OCI-LY3 (cell line): Measurements from ENCODE around the gene B3GNT9.

Source experiments
- H2AFZ ChIP-seq: fragments of 200-600, 300-600 bp; shearing (Covaris generic); 2 replicates; pipeline ENCODE4 v1.6.0; 2014; ENCODE audit warnings: antibody characterized with exemption, low read depth, low read length
- H3K27ac ChIP-seq: fragments of 200-600, 300-600 bp; sonication (generic); 2 replicates; pipeline ENCODE4 v1.5.1; 2014; ENCODE audit warnings: mild to moderate bottlenecking, low read length, moderate library complexity, mixed read lengths
- H3K27me3 ChIP-seq: fragments of 200-600, 300-600 bp; sonication (generic); 2 replicates; pipeline ENCODE4 v1.6.1; 2014; ENCODE audit warnings: low read depth, low read length, mixed read lengths
- H3K36me3 ChIP-seq: fragments of 200-600, 300-600 bp; sonication (generic); replicated peaks from 2 replicates; pipeline ENCODE3; 2014; ENCODE audit warnings: low read depth, low read length, mixed read lengths
- H3K4me1 ChIP-seq: fragments of 300-600, 200-600 bp; sonication (generic); 2 replicates; pipeline ENCODE4 v1.6.1; 2014; ENCODE audit warnings: low read length, mixed read lengths
- H3K4me2 ChIP-seq: fragments of 200-600, 300-600 bp; sonication (generic); 2 replicates; pipeline ENCODE4 v1.6.1; 2014; ENCODE audit warnings: low read length, mixed read lengths
- H3K4me3 ChIP-seq: fragments of 300-600, 200-600 bp; sonication (generic); 2 replicates; pipeline ENCODE4 v1.5.1; 2014; ENCODE audit warnings: antibody characterized with exemption, mild to moderate bottlenecking, low read length, moderate library complexity
- H3K79me2 ChIP-seq: fragments of 300-600, 200-600 bp; shearing (Covaris generic); 2 replicates; pipeline ENCODE4 v1.6.1; 2014; ENCODE audit warnings: mild to moderate bottlenecking, low read length, mixed read lengths
- H3K9ac ChIP-seq: fragments of 300-600, 200-600 bp; shearing (Covaris generic); 2 replicates; pipeline ENCODE4 v1.6.0; 2014; ENCODE audit warnings: mild to moderate bottlenecking, low read length, moderate library complexity
- H3K9me3 ChIP-seq: fragments of 200-600, 300-600 bp; shearing (Covaris generic); 2 replicates; pipeline ENCODE4 v1.6.1; 2014; ENCODE audit warnings: low read length, mixed read lengths; ENCODE audit not compliant: insufficient read depth
- H4K20me1 ChIP-seq: fragments of 200-600, 300-600 bp; sonication (generic); 2 replicates; pipeline ENCODE4 v1.6.1; 2016; ENCODE audit warnings: low read length, mixed read lengths; ENCODE audit not compliant: insufficient read depth
- CTCF ChIP-seq: fragments of 200-600, 300-600 bp; sonication (generic); IDR thresholded peaks from 2 replicates; pipeline ENCODE4 v1.5.1; 2014; ENCODE audit warnings: antibody characterized with exemption, low read length, low read depth
- EZH2phosphoT487 ChIP-seq: fragments of 200-600 bp; shearing (Covaris generic); IDR thresholded peaks from 2 replicates; pipeline ENCODE4 v1.6.1; 2018; ENCODE audit warnings: antibody characterized with exemption, mixed run types, low read depth

The B3GNT9 gene

GRCh38 chr16:67158637-67159600 lies 8.1 kb upstream of the B3GNT9 start:
- H3K79me2 ChIP-seq, result peaks cover 14% of the 10 kb centered on the region
- H3K36me3 ChIP-seq, result peaks cover 12% of the 10 kb centered on the region
- no peaks in the 10 kb centered on the region for H4K20me1 ChIP-seq
- peak overlapping the region; percentile 86 for H3K27ac ChIP-seq
- H3K27me3 ChIP-seq, result no peaks in the 10 kb centered on the region
- H3K4me3 ChIP-seq, result peak overlapping the region; percentile 87
- H2AFZ ChIP-seq, result no peak overlapping the region
- H3K4me1 ChIP-seq, result peaks cover 20% of the 10 kb centered on the region
- H3K9me3 ChIP-seq, result no peaks in the 10 kb centered on the region
- H3K4me2 ChIP-seq, result peak overlapping the region; percentile 99
- peak overlapping the region; percentile 91 for H3K9ac ChIP-seq
- no peak for TF ChIP-seq EZH2phosphoT487
- no peak for TF ChIP-seq CTCF

GRCh38 chr16:67157892-67158635 lies 7.3 kb upstream of the B3GNT9 start:
- H3K4me1 ChIP-seq, result peaks cover 20% of the 10 kb centered on the region
- H4K20me1 ChIP-seq, result no peaks in the 10 kb centered on the region
- H3K27ac ChIP-seq, result peak overlapping the region; percentile 86
- H3K4me2 ChIP-seq, result peak overlapping the region; percentile 99
- peaks cover 14% of the 10 kb centered on the region for H3K79me2 ChIP-seq
- H3K9ac ChIP-seq, result peak overlapping the region; percentile 91
- peak overlapping the region; percentile 87 for H3K4me3 ChIP-seq
- H3K36me3 ChIP-seq, result peaks cover 12% of the 10 kb centered on the region
- H3K9me3 ChIP-seq, result no peaks in the 10 kb centered on the region
- H2AFZ ChIP-seq, result no peak overlapping the region
- no peak for TF ChIP-seq CTCF
- no peak for TF ChIP-seq EZH2phosphoT487
- no peaks in the 10 kb centered on the region for H3K27me3 ChIP-seq

GRCh38 chr16:67157106-67157748 lies 6.4 kb upstream of the B3GNT9 start:
- Histone ChIP-seq H3K4me2 (no peak overlapping the region), H3K4me3 (no peak overlapping the region), H3K27ac (no peak overlapping the region), H3K27me3 (no peaks in the 10 kb centered on the region), H3K9ac (no peak overlapping the region), H3K4me1 (peaks cover 20% of the 10 kb centered on the region), H2AFZ (no peak overlapping the region), H3K9me3 (no peaks in the 10 kb centered on the region), H4K20me1 (no peaks in the 10 kb centered on the region), H3K79me2 (peaks cover 14% of the 10 kb centered on the region), H3K36me3 (peaks cover 12% of the 10 kb centered on the region)
- TF ChIP-seq EZH2phosphoT487, result no peak
- no peak for TF ChIP-seq CTCF
